Head of caudate nucleus (tissue), 42 donors: ENCODE measurements around the gene LINGO3.
A peak's percentile ranks its signal among the peaks of the same experiment; 100 is the strongest.

Experiments used
- DNase-seq, 42 donors: peaks; one replicate each; pipeline versions ENCODE4 v3.0.0 to v3.0.0-alpha.2; 2020 to 2021; ENCODE audit warnings: mixed read lengths in 7 of 42
- intact Hi-C: fragments of 100-400 bp; cut with DNase I; formaldehyde crosslinking; loops from one replicate; pipeline ENCODE4 v1.15.0; 2022

LINGO3 gene

DNA sequence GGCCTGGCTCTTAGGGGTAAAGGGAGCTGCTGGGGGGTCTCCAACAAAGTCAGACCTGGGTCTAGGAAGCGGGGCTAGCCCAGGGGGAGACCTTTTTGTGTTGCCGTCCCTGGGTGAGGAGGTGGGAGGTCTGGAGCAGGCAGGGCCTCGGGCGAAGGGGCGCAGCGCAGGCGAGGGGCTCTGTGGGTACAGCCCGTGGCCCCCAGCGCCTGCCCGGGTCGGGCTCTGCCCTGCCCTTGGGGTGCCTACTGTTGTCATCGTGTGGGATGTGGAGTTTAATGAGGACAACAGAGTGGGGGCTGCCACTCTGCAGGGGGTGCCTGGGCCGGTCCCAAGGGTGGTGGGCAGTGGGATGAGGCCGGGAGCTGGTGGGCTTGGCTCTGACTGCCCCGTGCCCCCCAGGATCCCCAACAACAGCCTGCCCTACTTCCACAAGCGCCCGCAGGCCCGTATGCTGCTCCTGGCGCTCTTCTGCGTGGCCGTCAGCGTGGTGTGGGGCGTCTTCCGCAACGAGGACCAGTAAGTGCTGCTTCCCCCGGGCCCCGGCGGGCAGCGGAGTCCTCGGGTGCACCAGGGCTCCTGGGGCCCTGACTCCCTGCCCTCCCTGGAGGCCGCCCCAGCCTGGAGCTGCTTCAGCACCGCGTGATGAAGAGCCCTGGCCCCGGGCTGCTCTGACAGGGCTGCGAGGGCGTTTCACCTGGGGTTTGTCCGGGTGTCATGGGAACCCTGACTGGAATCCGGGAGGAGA is 32.7 kb upstream of the LINGO3 start:
- no peak for DNase-seq
- intact Hi-C loops = no loop called here

DNA sequence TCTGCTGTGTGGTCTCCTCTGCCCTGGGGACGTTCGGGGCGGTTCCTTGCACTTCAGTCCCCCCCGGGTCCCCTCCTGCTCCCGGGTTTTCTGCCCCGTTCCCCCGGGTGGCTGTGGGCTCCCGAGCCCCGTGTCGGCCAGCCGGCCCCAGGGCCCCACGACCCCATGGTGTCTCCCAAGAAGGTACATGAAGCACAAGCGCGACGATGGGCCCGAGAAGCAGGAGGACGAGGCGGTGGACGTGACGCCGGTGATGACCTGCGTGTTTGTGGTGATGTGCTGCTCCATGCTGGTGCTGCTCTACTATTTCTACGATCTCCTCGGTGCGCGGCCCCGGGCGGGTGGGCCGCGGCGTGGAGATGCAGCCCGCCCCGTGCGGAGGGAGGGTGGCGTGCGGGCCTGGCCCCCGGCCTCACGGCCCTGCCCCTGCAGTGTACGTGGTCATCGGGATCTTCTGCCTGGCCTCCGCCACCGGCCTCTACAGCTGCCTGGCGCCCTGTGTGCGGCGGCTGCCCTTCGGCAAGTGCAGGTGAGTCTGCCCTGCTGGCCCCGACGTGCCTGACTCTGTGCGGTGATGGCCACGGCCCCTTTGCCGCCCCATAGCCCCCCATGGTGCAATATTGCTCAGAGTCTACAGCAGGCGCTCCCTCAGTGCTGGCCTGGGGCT is 31.8 kb upstream of the LINGO3 start:
- intact Hi-C loops = no loop called here
- DNase-seq = no peak

DNA sequence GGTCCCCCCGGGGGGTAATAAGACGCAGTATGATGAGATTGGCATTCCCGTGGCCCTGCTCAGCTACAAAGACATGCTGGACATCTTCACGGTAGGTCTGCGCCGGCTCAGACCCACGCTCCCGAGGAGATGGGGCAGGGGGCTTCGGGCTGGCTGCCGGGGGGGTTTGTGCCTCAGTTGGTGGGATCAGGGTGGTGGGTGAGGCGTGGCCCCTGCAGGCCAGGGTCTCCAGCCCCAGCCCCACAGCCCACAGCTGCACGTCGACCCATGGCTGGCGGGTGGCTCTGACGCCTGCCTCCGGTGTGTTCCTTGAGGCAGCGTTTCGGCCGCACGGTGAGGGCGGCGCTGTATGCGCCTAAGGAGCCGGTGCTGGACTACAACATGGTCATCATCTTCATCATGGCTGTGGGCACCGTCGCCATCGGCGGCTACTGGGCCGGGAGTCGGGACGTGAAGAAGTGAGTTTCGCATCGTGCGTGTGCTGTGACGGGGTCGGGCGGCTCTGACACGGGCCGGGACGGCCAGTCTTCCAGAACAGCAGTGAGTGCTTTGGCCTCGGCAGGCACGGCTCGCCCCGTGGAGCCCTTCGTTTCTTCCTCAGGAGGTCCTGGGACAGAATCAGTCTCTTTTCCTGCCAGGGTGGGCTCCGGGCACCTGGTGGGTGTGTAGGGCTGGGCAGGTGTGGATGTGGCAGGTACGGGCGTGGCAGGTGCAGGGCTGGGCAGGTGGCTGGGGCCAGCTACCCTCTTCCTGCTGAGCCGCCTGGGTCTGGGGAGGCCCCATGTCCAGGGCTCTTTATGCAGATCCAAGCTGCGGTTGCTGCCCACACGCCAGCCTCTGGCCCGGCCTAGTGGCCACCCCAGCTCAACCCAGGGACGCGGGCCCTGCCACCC is 31.0 kb upstream of the LINGO3 start:
- DNase-seq = no peak
- intact Hi-C loops = no loop called here

DNA sequence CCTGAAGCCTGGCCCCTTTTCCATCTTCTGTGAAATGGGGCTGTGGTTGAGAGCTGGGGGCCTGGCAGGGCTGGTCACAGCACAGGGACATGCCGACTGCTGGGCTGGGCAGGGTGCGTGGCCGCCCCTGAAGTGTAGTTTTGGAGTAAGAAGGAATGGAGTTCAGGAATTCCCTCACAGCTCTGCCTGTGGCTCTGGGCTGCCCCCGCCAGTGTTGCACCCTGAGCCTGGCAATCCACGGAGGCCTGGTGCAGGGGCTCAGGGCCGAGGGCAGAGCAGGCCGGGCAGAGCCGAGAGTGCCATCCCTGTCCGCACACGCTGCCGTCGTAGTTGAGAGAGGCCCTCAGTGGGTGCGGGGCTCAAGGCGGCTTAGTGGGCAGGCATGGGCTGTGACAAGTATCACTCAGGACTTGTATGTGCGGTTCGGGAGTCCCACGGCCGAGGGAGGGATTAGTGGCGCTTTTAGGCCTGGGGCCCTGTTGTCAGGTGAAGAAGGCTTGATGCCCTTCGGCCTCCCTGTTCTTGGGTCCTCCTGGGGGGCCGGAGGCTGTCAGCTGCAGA is 30.2 kb upstream of the LINGO3 start:
- no peak for DNase-seq
- intact Hi-C loops = no loop called here

DNA sequence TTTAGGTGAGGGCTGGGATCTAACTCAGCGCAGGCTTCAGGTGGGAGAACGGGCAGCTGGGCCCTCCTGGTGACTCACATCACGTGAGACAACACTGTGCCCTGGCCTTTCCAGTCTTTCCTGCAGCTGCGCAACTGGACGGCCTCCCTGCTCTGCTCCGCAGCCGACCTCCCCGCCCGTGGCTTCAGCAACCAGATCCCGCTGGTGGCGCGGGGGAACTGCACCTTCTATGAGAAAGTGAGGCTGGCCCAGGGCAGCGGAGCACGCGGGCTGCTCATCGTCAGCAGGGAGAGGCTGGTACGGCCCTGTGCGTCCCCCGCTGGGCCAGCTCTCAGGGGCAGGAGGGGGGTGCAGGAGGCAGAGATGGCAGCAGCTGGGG is 29.4 kb upstream of the LINGO3 start:
- intact Hi-C loops = no loop called here

DNA sequence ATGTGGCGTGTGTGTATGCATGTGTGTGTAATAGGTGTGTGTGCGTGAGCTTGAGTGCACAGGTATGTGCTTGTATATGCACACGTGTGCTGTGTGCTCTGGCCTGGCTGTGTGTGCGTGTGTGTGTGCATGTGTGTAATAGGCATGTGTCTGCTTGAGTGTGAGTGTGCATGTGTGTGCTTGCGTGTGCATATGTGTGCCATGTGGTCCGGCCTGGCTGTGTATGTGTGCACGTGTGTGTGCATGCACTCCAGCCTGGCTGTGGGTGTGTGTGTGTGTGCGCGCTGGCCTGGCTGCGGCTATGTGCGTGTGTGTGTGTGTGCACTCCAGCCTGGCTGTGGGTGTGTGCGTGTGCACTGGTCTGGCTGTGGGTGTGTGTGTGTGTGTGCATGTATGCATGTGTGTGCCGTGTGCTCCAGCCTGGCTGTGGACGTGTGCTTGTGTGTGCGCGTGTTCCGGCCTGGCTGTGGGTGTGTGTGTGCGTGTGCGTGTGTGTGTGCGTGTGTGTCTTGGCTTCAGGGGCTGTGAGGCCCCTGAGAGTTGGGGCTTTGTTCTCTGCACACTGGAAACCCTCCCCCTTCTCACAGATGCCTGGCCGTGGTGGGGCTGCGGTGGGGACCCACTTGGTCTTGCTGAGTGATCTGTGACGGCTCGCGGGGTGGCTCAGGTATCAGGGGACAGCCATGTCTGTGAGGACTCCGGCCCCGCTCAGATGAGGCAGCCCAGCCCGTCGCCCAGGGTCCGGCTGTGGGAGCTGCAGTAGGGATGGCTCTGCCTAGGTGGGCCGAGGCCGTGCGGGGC is 28.8 kb upstream of the LINGO3 start:
- intact Hi-C loops = no loop called here
- no peak for DNase-seq

More for the DNA sequence above, 29.4 kb upstream of the LINGO3 start:
- DNase-seq = peak; percentile 38 to 90 (median 70)

DNA sequence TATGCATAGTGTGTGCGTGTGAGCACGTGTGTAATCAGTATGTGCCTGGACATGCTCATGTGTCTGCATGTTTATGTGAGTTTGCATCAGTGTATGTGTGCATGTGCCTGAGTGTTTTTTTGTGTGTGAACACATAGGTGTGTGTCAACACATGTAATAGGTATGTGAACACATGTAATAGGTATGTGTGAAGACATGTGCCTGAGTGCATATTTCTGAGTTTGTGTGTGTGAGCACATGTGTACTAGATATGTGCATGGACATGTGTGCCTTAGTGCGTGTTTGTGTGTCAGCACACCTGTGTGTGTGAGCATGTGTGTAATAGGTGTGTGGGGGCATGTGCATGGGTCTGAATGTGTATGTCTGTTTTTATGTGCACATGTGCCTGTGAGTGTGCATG is 27.9 kb upstream of the LINGO3 start:
- intact Hi-C loops = no loop called here
- no peak for DNase-seq

DNA sequence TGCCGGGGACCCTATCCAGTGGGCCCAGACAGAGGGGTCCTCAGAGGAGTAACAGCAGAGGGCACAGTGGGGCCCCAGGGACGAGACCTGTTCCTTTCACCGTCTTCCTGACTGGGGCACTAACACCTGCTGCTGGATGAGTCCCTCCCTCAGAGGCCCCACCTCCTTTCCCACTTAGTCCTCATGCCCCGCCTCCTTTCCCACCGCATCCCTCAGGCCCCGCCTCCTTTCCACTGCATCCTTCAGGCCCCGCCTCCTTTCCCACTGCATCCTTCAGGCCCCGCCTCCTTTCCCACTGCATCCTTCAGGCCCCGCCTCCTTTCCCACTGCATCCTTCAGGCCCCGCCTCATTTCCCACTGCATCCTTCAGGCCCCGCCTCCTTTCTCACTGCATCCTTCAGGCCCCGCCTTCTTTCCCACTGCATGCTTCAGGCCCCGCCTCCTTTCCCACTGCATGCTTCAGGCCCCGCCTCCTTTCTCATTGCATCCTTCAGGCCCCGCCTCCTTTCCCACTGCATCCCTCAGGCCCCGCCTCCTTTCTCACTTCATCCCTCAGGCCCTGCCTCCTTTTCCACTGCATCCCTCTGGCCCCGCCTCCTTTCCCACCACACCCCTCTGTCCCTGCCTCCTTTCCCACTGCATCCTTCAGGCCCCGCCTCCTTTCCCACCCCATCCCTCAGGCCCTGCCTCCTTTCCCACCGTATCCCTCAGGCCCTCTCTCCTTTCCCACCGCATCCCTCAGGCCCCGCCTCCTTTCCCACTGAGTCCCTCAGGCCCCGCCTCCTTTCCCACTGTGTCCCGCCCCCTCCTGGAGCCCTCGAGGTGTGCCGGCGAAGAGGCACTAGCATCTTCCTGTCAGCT is 27.3 kb upstream of the LINGO3 start:
- DNase-seq = no peak
- intact Hi-C loops = loop anchor here (5.0 kb wide), 1 partner anchor 47 kb away; no protein-coding TSS in a partner anchor

DNA sequence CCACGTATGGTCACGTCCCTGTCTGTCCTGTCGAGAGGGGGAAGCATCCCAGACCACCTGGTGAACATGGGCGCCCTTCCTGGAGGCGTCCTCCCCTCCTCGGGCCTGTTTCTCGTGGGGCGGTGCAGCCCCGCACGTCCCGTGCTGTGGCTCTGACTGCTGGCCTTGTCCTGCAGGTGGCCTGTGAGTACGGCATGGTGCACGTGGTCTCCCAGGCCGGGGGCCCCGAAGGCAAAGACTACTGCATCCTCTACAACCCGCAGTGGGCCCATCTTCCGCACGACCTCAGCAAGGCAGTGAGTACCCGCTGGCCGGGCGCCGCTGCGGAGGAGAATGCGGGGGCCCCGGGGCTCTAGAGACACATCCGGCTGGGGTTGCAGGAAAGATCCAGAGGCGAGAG is 26.5 kb upstream of the LINGO3 start:
- intact Hi-C loops = loop anchor here (5.0 kb wide), 1 partner anchor 48 kb away; no protein-coding TSS in a partner anchor
- no peak for DNase-seq

DNA sequence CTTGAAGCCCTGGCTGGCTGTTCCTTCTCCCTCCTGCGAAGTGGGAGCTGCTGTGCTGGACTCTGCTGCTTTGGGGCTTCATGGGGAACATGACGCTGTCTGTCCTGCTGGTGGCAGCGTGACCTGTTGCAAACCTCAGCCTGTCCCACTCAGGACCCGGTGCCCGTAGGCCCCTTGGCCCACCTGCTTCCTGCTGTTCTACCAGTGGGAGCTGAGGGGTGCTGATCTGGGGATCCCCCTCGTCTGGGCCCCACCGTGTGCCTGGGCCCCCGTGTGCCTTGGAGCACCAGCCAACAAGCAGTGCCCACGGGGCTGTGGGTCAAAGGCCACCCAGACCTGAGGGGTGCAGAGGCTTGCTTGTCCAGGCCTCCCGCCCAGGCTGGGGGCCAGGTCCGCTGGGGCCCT is 25.9 kb upstream of the LINGO3 start:
- intact Hi-C loops = loop anchor here (5.0 kb wide), 1 partner anchor 48 kb away; no protein-coding TSS in a partner anchor
- DNase-seq = peak in 4 of 42 donors; percentile 32 to 47 (median 45)

DNA sequence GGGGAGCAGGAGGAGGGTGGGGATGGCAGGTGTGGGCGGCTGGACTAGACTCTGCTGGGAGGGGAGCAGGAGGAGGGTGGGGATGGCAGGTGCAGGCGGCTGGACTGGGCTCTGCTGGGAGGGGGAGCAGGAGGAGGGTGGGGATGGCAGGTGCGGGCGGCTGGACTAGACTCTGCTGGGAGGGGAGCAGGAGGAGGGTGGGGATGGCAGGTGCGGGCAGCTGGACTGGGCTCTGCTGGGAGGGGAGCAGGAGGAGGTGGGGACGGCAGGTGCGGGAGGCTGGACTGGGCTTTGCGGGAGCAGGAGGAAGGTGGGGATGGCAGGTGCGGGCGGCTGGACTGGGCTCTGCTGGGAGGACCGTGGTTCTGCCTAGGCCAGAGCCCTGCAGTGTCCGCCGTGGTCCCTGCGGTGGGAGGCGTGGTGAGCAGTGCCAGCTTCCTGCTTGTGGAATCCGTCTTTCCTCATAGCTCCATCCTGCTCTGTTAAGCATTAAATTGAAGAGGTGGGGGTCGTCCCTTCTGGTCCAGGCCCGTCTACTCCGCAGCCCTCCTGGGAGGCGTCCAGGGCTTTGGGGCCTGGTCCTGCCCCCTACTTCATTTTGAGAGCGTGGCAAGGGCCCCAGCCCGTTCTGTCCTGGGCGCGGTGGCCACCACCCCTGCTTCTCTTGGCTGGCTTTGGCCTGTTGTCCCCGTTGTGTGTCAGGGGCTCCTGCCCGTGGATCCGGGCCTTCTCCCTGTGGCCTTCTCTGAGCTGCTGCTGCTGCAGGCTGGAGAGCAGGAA is 25.3 kb upstream of the LINGO3 start:
- DNase-seq = no peak
- intact Hi-C loops = loop anchor here (5.0 kb wide), 1 partner anchor 49 kb away; no protein-coding TSS in a partner anchor

DNA sequence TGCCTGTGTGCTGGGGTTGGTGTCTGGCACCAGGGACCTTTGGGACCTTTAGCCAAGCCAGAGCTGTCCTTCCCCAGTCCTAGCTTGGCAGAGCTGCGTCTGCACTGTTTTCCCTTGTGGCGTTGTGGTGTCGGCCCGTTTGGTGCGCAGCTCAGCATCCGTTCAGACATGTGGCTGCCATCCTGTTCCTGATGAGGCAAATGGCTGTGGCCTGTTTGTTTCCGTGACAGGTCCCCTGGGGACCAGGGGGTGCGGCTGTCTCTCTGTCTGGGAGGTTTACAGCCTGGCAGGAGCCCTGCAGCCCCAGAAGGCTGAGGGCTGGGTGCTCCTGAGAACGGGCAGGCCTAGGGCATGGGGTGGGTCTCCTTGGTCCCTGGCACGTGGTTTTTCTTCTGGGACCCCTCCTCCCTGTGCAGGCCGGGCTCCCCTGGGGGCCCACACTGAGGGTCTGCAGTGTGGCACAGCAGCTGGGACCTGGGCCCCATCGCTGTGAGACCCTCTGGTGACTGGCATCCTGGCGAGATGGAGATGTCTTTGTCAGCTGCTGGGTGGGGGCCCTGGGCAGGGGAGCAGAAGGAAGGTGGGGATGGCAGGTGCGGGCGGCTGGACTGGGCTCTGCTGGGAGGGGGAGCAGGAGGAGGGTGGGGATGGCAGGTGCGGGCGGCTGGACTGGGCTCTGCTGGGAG is 24.5 kb upstream of the LINGO3 start:
- intact Hi-C loops = loop anchor here (5.0 kb wide), 1 partner anchor 50 kb away; no protein-coding TSS in a partner anchor
- no peak for DNase-seq

DNA sequence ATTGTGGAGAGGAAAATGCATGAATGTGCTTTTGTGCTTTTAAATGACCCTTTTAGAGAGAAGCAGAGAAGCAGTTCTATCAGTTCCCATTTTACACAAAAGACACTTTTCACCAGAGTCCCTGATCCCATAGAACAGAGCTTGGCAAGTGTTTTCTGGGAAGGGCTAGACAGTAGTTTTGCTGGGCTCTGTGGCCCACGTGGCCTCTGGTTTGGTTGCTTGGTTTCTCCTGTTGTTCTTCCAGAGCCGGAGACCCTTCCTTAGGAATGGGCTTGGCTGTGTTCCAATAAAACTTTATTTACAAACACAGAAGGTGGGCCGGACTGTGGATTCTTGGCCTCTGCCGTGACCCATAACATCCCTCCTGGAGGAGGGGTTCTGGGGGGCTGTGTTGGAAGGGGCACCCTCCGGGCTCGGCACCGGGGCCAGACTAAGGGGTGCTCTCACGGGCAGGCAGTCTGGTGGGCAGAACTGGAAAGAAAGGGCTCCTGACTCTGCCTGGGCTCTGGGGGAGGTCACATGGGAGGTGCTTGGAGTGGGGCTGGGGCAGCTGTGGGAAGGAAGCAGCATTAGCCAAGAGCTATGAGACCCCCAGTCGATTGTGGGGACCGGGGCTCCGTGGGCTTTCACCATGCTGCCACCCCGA is 23.8 kb upstream of the LINGO3 start:
- DNase-seq = peak in 18 of 42 donors; percentile 38 to 75 (median 52)
- intact Hi-C loops = loop anchor here (5.0 kb wide), 1 partner anchor 51 kb away; no protein-coding TSS in a partner anchor

DNA sequence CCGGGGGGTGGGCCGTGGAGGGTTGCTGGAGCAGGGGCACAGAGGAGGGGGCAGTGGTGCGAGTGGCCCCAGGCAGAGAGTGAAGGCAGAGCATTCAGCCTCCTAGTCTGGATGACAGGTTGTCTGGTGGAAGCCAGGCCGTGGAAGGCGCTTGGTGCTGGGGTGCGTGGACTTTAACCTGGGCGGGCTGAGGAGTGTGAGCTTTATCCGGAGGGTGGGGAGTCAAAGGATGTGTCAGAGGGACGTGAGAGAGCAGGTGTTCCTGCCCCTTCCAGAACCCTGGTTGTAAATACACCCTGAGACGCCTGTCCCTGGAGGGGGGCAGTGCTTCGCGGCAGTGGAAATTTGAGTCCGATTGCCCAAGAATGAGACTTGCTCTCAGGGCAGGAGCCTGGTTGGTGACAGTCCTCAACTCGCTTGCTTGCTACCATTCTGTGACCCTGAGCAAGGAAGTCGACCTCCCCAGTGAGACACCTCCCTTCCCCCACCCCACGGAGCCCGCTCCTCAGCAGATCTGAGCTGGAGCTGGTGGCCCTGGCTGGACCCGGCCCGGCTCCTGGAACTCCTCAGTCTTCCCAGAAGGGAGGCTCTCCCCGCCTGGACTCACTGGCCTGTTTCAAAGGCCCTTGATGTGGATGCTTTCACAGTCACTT is 22.8 kb upstream of the LINGO3 start:
- intact Hi-C loops = loop anchor here (5.0 kb wide), 1 partner anchor 52 kb away; no protein-coding TSS in a partner anchor
- peak in 2 of 42 donors; percentile 29 to 51 for DNase-seq

DNA sequence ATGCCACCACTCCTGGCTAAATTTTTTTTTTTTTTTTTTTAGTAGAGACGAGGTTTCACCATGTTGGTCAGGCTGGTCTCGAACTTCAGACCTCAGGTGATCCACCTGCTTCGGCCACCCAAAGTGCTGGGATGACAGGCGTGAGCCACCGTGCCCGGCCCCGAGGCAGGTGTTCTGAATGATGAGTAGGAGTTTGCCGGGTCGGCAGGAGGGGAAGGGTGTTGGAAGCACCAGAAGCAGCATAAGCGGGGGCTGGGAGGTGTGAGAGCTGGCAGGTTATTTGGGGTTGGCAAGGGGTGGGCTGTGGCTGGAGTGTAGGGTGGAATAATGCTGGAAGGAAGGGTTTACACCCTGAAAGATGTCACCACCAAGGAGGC is 22.3 kb upstream of the LINGO3 start:
- DNase-seq = no peak
- intact Hi-C loops = loop anchor here (5.0 kb wide), 1 partner anchor 52 kb away; no protein-coding TSS in a partner anchor
